Measurements from ENCODE around the gene KRTAP10-1.

KRTAP10-1 gene

DNA sequence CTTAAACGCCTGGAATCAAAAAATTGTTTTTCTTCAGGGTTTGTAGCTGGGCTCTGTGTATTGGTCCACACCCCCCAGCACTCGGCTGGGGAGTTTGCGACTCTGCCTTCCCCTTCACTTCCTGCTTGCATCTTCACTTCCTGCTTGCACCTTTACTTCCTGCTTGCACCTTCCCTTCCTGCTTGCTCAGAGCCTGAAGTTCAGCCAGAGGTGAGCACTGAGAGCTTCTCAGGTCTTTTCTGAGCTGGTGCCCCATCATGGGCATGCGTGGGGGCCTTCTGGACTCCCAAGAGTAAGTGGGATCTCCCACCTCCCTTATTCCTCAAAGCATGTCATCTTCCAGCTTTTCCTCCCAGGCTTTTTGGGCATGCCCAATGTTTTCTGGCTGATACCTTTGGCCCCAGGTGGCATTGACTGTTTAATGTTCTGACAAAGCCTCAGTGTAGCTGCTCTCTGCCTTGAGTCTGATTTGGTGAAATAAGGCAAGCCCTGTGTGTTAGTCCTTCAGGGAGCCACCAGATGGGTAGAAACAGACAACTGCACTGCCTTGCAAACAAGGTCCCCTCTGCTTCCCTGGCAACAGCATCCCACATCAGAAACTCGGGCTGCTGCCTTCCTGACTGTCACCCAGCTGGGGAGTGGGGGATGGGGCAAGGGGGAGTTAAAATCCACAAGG lies 7.8 kb upstream of the KRTAP10-1 start:
- no peak for DNase-seq

- DNase-seq, result no peak
Measured at GRCh38 chr21:44544566-44544965, 4.6 kb upstream of the KRTAP10-1 start.

GRCh38 chr21:44542716-44543115 lies 2.7 kb upstream of the KRTAP10-1 start:
- DNase-seq, result no peak

GRCh38 chr21:44540741-44541288 lies 820 bp upstream of the KRTAP10-1 start:
- DNase-seq, result no peak

DNA sequence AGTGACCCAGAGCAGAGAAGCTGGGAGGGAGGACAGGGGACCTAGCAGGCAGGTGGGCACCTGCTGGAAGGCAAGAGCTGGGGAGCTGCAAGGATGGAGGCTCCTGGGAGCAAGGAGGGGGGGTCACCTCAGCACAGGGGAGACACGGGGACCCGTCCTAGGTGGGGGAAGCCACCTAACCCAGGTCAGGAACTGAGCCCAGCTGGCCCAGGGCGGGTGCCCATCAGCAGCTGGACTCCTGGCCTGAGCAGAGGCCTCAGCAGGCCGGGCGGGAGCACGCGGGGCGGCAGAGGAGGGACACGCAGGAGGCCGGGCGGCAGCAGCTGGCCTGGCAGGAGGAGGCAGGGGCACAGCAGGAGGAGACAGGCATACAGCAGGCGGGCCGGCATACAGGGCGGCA lies 949 bp downstream of the KRTAP10-1 start:
- no peak for DNase-seq

GRCh38 chr21:44537930-44538911 lies 1.8 kb downstream of the KRTAP10-1 start:
- no peak for DNase-seq

GRCh38 chr21:44535963-44536362 lies 4.0 kb downstream of the KRTAP10-1 start:
- no peak for DNase-seq

- DNase-seq, result no peak
Measured at GRCh38 chr21:44534688-44535087, 5.3 kb downstream of the KRTAP10-1 start.

DNA sequence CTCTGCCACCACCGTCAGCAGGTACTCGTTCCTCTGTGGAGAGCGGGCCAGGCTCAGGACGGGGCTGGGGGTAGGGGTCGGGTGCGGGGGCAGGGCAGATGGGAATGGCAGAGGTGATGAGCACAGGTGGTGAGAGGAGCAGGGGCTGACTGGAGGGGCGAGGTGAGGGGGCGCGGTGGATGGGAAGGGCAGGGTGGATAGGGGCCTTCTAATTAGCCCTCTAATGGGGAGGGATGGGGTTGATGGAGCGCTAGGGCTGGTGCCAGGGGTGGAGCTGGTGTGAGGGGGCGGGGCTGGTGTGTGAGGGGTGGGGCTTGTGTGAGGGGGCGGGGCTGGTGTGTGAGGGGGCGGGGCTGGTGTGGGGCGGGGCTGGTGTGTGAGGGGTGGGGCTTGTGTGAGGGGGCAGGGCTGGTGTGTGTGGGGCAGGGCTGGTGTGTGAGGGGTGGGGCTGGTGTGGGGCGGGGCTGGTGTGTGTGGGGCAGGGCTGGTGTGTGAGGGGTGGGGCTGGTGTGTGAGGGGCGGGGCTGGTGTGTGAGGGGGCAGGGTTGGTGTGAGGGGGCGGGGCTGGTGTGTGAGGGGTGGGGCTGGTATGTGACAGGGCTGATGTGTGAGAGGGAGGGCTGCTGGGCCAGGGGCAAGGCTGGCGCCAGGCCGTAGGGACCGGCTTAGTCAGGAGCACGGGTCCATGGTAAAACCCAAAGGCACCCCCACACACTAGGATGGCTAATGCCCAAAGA lies 5.9 kb downstream of the KRTAP10-1 start:
- DNase-seq, result no peak

DNA sequence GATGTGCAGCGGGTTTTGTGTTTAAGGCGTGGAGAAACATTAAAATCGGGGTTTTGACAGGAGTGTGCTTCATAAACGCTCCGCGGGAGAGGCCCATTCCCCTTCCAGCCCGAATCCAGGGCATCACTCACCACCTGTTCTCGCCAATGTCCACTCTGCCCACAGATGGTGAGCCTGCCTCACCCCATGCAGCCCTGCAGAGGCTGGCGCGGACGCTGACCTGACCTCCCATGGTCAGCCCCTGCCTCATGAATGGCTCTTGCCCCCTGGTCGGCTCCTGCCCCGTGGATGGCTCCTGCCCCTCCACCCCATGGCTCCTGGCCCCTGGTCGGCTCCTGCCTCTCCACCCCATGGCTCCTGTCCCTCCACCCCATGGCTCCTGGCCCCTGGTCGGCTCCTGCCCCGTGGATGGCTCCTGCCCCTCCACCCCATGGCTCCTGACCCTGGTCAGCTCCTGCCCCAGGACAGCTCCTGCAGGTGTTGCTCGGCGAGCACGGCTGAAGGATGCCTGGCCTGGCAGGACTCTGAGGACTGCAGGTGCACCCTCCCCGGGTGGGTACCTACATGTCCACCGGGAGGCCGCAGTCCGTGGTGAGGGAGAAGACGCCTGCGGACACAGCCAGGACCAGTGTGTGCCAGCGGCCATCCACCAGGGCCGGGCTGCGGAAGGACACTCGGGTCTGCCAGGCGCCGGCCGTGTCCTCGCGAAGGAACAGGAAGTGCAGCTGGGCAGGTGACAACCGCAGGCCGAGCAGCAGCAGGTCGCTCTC lies 6.7 kb downstream of the KRTAP10-1 start:
- DNase-seq, result no peak

DNA sequence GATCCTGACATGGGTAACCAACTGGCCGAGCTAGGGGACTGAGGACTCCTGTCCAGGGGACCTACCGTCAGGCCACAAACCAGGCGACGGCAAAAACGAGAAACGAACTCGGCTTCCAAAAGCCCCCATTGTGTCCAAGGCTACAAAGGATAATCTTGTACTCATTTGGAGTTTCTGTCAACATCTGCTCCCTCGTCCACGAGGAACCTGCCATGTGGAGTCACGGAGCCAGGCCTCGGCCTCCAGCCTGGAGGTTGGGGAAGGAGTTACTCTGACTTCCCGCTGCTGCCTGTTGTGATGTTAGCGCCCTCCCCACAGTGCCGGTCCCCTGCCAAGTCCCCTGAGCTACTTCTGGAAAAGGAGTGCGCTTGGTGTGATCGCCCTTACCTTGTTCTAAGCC lies 7.3 kb downstream of the KRTAP10-1 start:
- no peak for DNase-seq

DNA sequence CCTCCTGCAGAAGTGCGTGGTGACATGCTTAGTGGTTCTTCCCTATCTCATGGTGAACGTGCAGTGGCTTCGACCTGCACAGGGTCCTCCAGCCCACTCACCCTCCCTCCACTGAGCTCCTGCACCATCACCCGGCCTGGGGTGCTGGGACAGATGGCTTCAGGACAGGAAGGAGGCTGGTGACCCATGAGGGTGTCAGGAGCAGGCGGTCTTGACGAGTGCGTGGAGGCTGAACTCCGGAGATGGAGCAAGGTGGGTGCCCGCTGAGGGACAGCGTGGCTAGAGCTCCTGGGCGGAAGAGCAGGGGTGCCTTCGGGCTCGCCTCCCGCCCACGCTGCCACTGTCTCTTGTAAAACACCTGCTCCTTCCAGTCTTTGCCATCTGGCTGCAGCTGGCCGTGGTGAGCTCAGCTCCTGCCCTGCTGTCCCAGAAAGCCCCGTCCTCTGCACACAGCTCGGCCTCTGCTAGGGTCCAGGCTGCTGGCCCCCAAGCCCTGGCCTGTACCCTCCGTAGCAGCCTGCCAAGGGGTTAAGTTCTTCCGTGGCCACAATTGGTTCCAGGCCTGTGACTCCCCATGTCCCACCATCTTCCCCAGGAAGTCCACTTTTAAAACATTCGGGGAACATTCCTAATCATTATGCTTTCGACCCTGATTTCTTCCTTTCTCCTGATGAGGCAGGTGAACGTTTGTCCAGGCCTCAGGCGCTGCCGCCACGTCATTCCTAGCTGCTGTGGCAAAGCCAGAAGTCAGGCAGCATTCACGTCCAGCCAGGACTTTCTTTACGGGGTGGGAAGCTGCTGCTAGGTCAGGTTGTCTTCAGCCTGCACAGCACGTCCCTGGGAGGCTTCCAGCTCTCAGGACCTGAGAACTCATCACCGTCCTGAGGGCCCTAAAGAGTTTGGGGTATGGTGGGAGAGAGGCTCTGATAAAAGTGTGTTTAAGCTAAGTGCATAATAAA lies 8.1 kb downstream of the KRTAP10-1 start:
- no peak for DNase-seq

DNA sequence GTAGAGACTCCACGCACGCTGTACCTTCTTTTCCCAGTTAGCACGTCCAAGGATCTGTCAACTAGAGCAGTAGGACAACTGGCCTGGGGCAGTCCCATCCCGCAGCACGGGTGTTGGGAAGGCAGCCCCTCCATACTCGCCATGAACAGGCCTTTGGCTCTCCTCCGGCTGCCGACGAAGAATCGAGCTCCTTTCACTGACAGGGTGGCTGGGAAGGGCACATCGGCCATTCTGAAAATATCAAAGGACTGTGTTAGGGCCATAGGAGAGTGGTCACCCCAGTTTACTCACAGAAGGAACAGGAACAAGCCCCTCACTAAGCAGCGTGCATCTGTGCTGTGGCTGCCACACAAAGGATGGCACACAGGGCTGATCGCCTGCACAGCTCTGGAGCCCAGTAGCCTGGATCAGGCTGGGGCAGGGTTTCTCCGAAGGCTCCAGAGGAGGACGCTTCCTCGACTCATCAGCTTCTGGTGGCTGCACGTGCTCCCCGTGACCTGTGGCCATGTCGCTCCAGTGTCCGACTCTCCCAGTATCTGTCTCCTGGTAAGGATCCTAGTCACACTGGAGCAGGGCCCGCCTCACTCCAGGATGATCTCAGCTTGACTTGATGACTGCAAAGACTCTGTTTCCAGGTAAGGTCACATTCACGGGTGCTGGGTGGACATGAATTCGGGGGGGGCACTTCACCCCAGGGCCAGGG lies 8.9 kb downstream of the KRTAP10-1 start:
- DNase-seq, result no peak

GRCh38 chr21:44530221-44530902 lies 9.6 kb downstream of the KRTAP10-1 start:
- no peak for DNase-seq

- DNase-seq, result no peak
Measured at GRCh38 chr21:44529503-44530125, 10.4 kb downstream of the KRTAP10-1 start.

- DNase-seq, result no peak
Measured at GRCh38 chr21:44529011-44529421, 11.0 kb downstream of the KRTAP10-1 start.

DNA sequence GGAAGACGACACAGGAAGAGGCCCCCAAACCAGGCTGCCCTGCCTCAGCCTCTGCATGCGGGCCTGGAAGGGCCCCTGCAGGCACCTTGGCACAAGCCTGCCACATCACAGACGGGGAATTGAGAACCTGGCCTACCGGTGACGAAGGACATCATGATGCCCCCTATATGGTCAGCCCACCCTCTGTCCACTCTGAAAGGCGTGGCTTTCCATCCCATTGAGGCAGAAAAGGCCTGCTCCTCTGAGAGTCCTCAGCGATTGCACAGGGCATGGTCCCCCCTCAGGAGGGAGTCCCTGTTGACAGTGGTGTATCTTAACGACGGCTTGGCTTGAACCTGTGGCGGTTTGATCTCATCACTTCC lies 11.4 kb downstream of the KRTAP10-1 start:
- DNase-seq, result no peak

- no peak for DNase-seq
Measured at GRCh38 chr21:44527983-44528633, 11.9 kb downstream of the KRTAP10-1 start.
